Erythroblast (primary cell): ENCODE measurements around the gene NPB.

Experiments
- GATA1 ChIP-seq: IDR thresholded peaks from 2 replicates; pipeline ENCODE4 v1.6.1; 2011; ENCODE audit warnings: low read depth, mild to moderate bottlenecking, control low read depth, low read length, moderate library complexity
- POLR2A ChIP-seq: IDR thresholded peaks from 2 replicates; pipeline ENCODE4 v1.6.1; 2011; ENCODE audit warnings: mild to moderate bottlenecking, low read length

- TF ChIP-seq POLR2A (peak; percentile 53), GATA1 (no peak)
These were observed 25.9 kb downstream of the NPB start, which contains the start of gene MAFG for GRCh38 chr17:81927653-81928543.
